Activated B cell treated with CpG ODN at 0.5 μM for 24 hours (primary cell): Measurements from ENCODE around the gene MCTS1. TPM values are rescaled to one million over a fixed set of nuclear protein-coding genes. Genes with fewer than 3 reads are reported as not detected.

ENCODE experiments used
- ATAC-seq: fragments of 200-7000 bp; cut with Tn5 transposase; one replicate; pipeline ENCODE4 v1.10.0; 2021; ENCODE audit warnings: low read depth, mild to moderate bottlenecking, moderate library complexity
- CTCF ChIA-PET: fragments of 350-600 bp; sonication (Branson Sonifier 250); formaldehyde crosslinking; loops from one replicate; lab custom pipeline; 2021; ENCODE audit warnings: antibody characterized with exemption; lab: Charles Lee
- POLR2A ChIA-PET: fragments of 350-600 bp; sonication (Branson Sonifier 250); formaldehyde crosslinking; loops from one replicate; lab custom pipeline; 2021; ENCODE audit warnings: antibody characterized with exemption; lab: Charles Lee
- DNase-seq: peaks from one replicate; pipeline ENCODE4 v3.0.0; 2022
- H3K27ac Mint-ChIP-seq: one replicate; pipeline ENCODE4 v1.8.0; 2020; ENCODE audit warnings: mixed read lengths
- H3K27me3 Mint-ChIP-seq: one replicate; pipeline ENCODE4 v1.8.0; 2021; ENCODE audit warnings: mixed read lengths
- H3K36me3 Mint-ChIP-seq: one replicate; pipeline ENCODE4 v1.8.0; 2021; ENCODE audit warnings: low read depth, mixed read lengths
- H3K4me1 Mint-ChIP-seq: one replicate; pipeline ENCODE4 v1.8.0; 2021; ENCODE audit warnings: mixed read lengths
- H3K4me3 Mint-ChIP-seq: one replicate; pipeline ENCODE4 v1.8.0; 2020; ENCODE audit warnings: mild to moderate bottlenecking, mixed read lengths
- H3K9me3 Mint-ChIP-seq: one replicate; pipeline ENCODE4 v1.8.0; 2020; ENCODE audit warnings: mixed read lengths
- intact Hi-C: fragments of 100-400 bp; cut with micrococcal nuclease; formaldehyde crosslinking; loops from one replicate; pipeline ENCODE4 v1.15.1; 2024
- total RNA-seq: library from RNA; stranded (reverse); gene quantifications from 2 replicates; pipeline ENCODE4 v1.2.3, GENCODE V29; 2022
- TF ChIP-seq, protein P1 (sequence below): fragments of 200-600 bp; IDR thresholded peaks from one replicate; pipeline ENCODE4 v1.8.0; 2022; ENCODE audit warnings: antibody characterized with exemption, mild to moderate bottlenecking

MCTS1 gene, protein sequence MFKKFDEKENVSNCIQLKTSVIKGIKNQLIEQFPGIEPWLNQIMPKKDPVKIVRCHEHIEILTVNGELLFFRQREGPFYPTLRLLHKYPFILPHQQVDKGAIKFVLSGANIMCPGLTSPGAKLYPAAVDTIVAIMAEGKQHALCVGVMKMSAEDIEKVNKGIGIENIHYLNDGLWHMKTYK
- total RNA-seq, result 45.1 and 49.8 TPM in 2 replicates

DNA sequence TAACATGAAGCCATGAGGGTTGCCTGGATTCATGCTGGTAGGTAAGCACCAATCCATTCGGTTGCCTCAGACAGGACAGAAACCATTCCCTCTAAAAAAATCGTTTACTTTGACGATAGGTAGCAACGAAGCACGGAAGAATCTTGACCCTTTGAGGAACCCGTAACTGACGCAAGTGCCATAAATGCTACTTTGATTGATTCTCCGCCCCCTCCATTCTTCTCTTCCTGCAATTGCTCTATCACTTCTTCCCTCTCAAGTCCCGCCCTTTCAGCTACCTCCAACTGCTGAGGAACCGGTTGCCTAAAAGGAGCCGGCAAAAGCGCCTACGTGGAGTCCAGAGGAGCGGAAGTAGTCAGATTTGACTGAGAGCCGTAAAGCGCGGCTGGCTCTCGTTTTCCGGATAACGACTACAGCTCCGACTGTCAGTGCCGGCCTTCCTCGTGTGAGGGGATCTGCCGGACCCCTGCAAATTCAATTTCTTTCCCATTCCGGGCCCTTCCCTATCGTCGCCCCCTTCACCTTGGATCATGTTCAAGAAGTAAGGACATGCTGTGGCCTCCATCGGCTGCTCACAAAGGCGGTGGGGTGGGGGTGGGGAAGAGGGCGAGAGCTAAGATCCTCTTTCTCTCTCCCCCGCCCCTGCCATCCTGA lies at the start of gene MCTS1:
Gene MCTS1, plus strand, starts transcription at position 395 of the 654 bp plus-strand sequence. Its CDS starts 136 bp downstream, at position 531.
- TF ChIP-seq, protein P1, sequence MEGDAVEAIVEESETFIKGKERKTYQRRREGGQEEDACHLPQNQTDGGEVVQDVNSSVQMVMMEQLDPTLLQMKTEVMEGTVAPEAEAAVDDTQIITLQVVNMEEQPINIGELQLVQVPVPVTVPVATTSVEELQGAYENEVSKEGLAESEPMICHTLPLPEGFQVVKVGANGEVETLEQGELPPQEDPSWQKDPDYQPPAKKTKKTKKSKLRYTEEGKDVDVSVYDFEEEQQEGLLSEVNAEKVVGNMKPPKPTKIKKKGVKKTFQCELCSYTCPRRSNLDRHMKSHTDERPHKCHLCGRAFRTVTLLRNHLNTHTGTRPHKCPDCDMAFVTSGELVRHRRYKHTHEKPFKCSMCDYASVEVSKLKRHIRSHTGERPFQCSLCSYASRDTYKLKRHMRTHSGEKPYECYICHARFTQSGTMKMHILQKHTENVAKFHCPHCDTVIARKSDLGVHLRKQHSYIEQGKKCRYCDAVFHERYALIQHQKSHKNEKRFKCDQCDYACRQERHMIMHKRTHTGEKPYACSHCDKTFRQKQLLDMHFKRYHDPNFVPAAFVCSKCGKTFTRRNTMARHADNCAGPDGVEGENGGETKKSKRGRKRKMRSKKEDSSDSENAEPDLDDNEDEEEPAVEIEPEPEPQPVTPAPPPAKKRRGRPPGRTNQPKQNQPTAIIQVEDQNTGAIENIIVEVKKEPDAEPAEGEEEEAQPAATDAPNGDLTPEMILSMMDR, result no peak
- DNase-seq (peak; percentile 52), ATAC-seq (peak; percentile 91)
- POLR2A ChIA-PET, result interaction anchor here (0.5 to 3.8 kb wide), 19 partner anchors 22 to 998 kb away, joined by 3 to 139 read pairs (median 6); partner anchors contain the start of genes C1GALT1C1, CUL4B and ZBTB33
- Mint-ChIP-seq H3K4me1 (peaks cover 8% of the 10 kb centered on the region), H3K36me3 (peaks cover 22% of the 10 kb centered on the region), H3K9me3 (no peaks in the 10 kb centered on the region), H3K27ac (peak within 1 kb of the TSS; percentile 94), H3K4me3 (peak within 1 kb of the TSS; percentile 93), H3K27me3 (no peaks in the 10 kb centered on the region)
- intact Hi-C loops, result loop anchor here (1.0 to 2.0 kb wide), 4 partner anchors 26 to 149 kb away; partner anchors contain the start of gene C1GALT1C1
- CTCF ChIA-PET, result interaction anchor here (0.9 kb wide), 1 partner anchor 166 kb away, joined by 5 read pairs; no protein-coding TSS in a partner anchor

DNA sequence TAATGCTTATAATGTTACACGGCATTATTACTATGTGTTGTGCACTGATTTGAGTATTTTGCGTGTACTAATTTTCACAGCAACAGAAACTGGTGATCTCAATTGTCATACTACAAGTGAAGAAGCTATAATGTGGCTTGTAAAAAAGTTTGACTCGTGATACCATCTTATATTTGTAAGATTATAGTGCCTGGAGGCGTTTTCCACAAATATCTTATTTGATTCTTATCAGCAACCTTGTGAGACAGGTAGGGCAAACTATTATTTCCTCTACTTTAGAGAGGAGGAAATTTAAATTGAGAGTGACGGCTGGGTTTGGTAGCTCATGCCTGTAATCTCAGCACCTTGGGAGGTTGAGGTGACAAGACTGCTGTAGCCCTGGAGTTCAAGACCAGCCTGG lies 47.6 kb upstream of the MCTS1 start:
- TF ChIP-seq, protein P1, result no peak
- peaks cover 27% of the 10 kb centered on the region for H3K36me3 Mint-ChIP-seq
- peaks cover 27% of the 10 kb centered on the region for H3K4me1 Mint-ChIP-seq
- intact Hi-C loops, result no loop called here
- CTCF ChIA-PET, result interaction anchor here (1.2 kb wide), 1 partner anchor 70 kb away, joined by 5 read pairs; no protein-coding TSS in a partner anchor
- no peak overlapping the region for H3K27ac Mint-ChIP-seq
- no peaks in the 10 kb centered on the region for H3K27me3 Mint-ChIP-seq
- ATAC-seq, result no peak
- H3K4me3 Mint-ChIP-seq, result no peak overlapping the region
- no peak for DNase-seq
- no peaks in the 10 kb centered on the region for H3K9me3 Mint-ChIP-seq
- POLR2A ChIA-PET, result no interaction called here

DNA sequence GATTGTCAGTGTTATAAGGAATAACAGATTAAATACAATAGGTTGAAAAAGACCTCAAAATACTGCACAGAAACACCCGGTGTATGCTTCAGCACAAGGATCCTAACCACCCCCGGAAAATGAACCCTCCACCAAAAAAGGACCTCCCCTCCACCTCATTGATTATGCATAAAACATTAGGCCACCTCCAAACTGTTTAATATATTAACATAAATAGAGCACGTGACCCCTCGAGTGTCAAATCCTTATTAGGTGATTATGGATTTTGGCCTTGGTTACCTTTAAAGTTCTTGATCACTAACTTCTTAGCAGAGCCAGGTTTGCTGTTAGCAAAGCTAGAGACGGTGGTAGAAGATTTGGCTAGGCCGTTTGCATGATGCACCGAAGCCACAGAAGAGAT lies 44.1 kb upstream of the MCTS1 start:
- POLR2A ChIA-PET, result interaction anchor here (2.4 to 5.8 kb wide), 3 partner anchors 44 to 74 kb away, joined by 16 to 139 read pairs (median 63); partner anchors contain the start of genes C1GALT1C1 and MCTS1
- TF ChIP-seq, protein P1, result no peak

DNA sequence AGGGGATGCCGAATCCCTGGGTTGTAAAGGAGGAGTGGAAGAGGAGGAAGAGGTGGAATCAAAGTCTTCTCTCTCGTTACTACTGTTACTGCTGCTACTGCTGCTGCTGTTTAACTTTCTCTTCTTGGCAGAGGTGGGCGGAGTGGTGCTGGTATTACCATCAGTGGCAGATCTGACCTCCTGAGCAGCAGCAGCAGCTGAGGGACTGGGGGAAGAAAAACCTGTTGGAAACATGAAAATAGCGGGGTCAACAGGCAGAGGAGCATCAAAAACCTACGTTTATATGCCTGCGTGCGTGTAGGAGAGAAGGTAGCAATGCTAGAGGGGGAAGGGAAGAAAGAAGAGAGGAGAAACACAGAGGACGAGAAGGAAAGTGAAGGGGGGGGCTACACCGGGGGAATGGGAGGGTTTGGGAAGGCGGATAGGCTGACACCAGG lies 43.5 kb upstream of the MCTS1 start:
- DNase-seq (peak; percentile 16), ATAC-seq (peak; percentile 32)
- Mint-ChIP-seq H3K27ac (peak overlapping the region; percentile 96), H3K4me1 (peaks cover 36% of the 10 kb centered on the region), H3K27me3 (no peaks in the 10 kb centered on the region), H3K4me3 (peak overlapping the region; percentile 93), H3K9me3 (no peaks in the 10 kb centered on the region), H3K36me3 (peaks cover 17% of the 10 kb centered on the region)
- POLR2A ChIA-PET, result interaction anchor here (0.6 to 5.8 kb wide), 12 partner anchors 10 to 1582 kb away, joined by 3 to 139 read pairs (median 8); partner anchors contain the start of genes C1GALT1C1, MCTS1 and ZBTB33
- TF ChIP-seq, protein P1, result no peak
- intact Hi-C loops, result loop anchor here (2.0 kb wide), 3 partner anchors 74 to 1092 kb away; partner anchors contain the start of gene SLC25A5
- CTCF ChIA-PET, result no interaction called here

More for the DNA sequence above, 44.1 kb upstream of the MCTS1 start:
- CTCF ChIA-PET, result no interaction called here
- no peak for ATAC-seq
- no peaks in the 10 kb centered on the region for H3K9me3 Mint-ChIP-seq
- peak overlapping the region; percentile 96 for H3K27ac Mint-ChIP-seq
- no peaks in the 10 kb centered on the region for H3K27me3 Mint-ChIP-seq
- DNase-seq, result no peak
- peaks cover 37% of the 10 kb centered on the region for H3K4me1 Mint-ChIP-seq
- H3K4me3 Mint-ChIP-seq, result peak overlapping the region; percentile 93
- peaks cover 19% of the 10 kb centered on the region for H3K36me3 Mint-ChIP-seq
- intact Hi-C loops, result loop anchor here (2.0 kb wide), 3 partner anchors 73 to 1091 kb away; partner anchors contain the start of gene SLC25A5
